Karpas-422 (cell line): Measurements from ENCODE around the gene GRM4. TPM values are rescaled to one million over a fixed set of nuclear protein-coding genes. Genes with fewer than 3 reads are reported as not detected.

Experiments used
- DNase-seq: peaks from one replicate; pipeline ENCODE4 v3.0.0-alpha.2; 2015
- H2AFZ ChIP-seq: fragments of 200-600 bp; sonication (generic); 2 replicates; pipeline ENCODE4 v1.6.1; 2014; ENCODE audit warnings: antibody characterized with exemption, low read length, mixed read lengths
- H3K27ac ChIP-seq: fragments of 200-600 bp; sonication (generic); 2 replicates; pipeline ENCODE4 v1.5.1; 2014; ENCODE audit warnings: mild to moderate bottlenecking, low read length, moderate library complexity
- H3K27me3 ChIP-seq: fragments of 200-600 bp; sonication (generic); 2 replicates; pipeline ENCODE4 v1.6.1; 2014; ENCODE audit warnings: low read length, mixed read lengths
- H3K36me3 ChIP-seq: fragments of 200-600 bp; sonication (generic); 2 replicates; pipeline ENCODE4 v1.6.1; 2014; ENCODE audit warnings: low read length, mixed read lengths; ENCODE audit not compliant: insufficient read depth
- H3K4me1 ChIP-seq: fragments of 200-600 bp; sonication (generic); 2 replicates; pipeline ENCODE4 v1.6.1; 2014; ENCODE audit warnings: mild to moderate bottlenecking, low read length, mixed read lengths
- H3K4me2 ChIP-seq: fragments of 200-600 bp; sonication (generic); 2 replicates; pipeline ENCODE4 v1.6.1; 2014; ENCODE audit warnings: low read length, low read depth, mild to moderate bottlenecking; ENCODE audit not compliant: poor library complexity, severe bottlenecking
- H3K4me3 ChIP-seq: fragments of 200-600 bp; sonication (generic); 2 replicates; pipeline ENCODE4 v1.5.1; 2014; ENCODE audit warnings: mild to moderate bottlenecking, antibody characterized with exemption, low read length, mixed read lengths
- H3K79me2 ChIP-seq: fragments of 200-600 bp; sonication (generic); 2 replicates; pipeline ENCODE4 v1.6.1; 2014; ENCODE audit warnings: mild to moderate bottlenecking, low read length, mixed read lengths
- H3K9ac ChIP-seq: fragments of 200-600 bp; sonication (generic); 2 replicates; pipeline ENCODE4 v1.6.0; 2014; ENCODE audit warnings: low read length
- H3K9me2 ChIP-seq: fragments of 200-600 bp; sonication (generic), shearing (Covaris generic); replicated peaks from 2 replicates; pipeline ENCODE4 v1.6.0; 2014; ENCODE audit warnings: mild to moderate bottlenecking, low read length, moderate library complexity; ENCODE audit not compliant: insufficient read depth
- H3K9me3 ChIP-seq: fragments of 300-700, 200-600 bp; sonication (generic); 2 replicates; pipeline ENCODE4 v1.6.1; 2014; ENCODE audit warnings: low read length, mixed read lengths
- H4K20me1 ChIP-seq: fragments of 200-600 bp; sonication (generic); 2 replicates; pipeline ENCODE4 v1.6.1; 2014; ENCODE audit warnings: mild to moderate bottlenecking, antibody characterized with exemption, low read length, low read depth; ENCODE audit not compliant: insufficient read depth
- total RNA-seq: library from RNA; depleted of rRNA; stranded (reverse); fragments of >200 nt; shearing (Covaris generic); gene quantifications from 2 replicates; pipeline ENCODE4 v1.2.3, GENCODE V29; 2014; ENCODE audit warnings: low replicate concordance

GRM4 gene
- total RNA-seq, 1 experiment from 2014 or later: not detected

DNA sequence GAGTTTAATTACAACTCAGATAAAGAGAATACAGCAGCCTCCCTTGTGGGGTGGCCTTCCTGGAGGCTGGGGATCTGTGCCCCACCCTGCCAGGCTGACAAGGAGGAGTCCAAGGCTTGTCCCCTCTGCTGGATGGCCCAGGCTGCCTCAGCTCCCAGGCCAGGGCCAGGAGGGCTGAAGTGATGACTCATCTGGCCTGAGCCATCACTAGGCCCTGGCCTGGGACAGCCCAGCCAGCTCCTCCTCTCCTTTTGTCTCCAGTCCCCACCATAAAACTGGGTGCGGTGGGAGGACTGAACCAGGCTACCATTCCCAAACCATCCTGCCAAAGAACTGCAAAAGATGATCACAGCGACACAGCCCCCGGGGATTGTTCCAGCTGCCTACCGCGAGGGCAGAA, 15.0 kb downstream of the GRM4 start:
- Histone ChIP-seq H3K27me3 (no peaks in the 10 kb centered on the region), H3K9me3 (no peaks in the 10 kb centered on the region), H3K4me1 (no peaks in the 10 kb centered on the region), H3K4me2 (no peak overlapping the region), H3K79me2 (no peaks in the 10 kb centered on the region), H3K36me3 (no peaks in the 10 kb centered on the region), H3K9me2 (no peaks in the 10 kb centered on the region), H2AFZ (no peak overlapping the region), H4K20me1 (no peaks in the 10 kb centered on the region; the same call in 1 of the 2 replicates), H3K27ac (no peak overlapping the region), H3K9ac (no peak overlapping the region), H3K4me3 (no peak overlapping the region)
- no peak for DNase-seq

DNA sequence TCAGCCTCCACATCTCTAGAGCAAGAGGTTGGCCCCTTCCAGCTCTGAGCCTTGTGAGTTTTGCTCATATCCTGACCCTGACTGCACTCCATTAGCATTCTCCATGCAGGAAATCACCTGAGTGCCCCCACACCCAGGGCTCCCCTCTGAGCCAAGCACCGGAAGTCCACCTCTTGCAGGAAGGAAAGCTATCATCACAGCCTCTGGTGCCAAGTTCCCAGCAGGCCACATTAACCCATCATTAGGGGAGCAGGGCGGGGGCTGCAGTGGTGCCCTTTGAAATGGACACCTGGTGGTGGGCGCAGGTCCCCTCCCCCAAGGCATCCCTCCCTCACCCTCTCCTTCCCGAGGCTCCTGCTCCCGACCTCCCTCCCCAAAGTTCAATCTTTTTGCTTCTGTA, 16.1 kb downstream of the GRM4 start:
- H3K27ac ChIP-seq: no peak overlapping the region
- H3K27me3 ChIP-seq: no peaks in the 10 kb centered on the region
- no peaks in the 10 kb centered on the region for H3K9me3 ChIP-seq
- DNase-seq: no peak
- no peak overlapping the region for H2AFZ ChIP-seq
- no peak overlapping the region for H3K4me2 ChIP-seq
- no peaks in the 10 kb centered on the region for H3K4me1 ChIP-seq
- H3K9me2 ChIP-seq: no peaks in the 10 kb centered on the region
- no peak overlapping the region for H3K9ac ChIP-seq
- no peak overlapping the region for H3K4me3 ChIP-seq
- H3K36me3 ChIP-seq: no peaks in the 10 kb centered on the region
- no peaks in the 10 kb centered on the region; the same call in 1 of the 2 replicates for H4K20me1 ChIP-seq
- no peaks in the 10 kb centered on the region for H3K79me2 ChIP-seq

DNA sequence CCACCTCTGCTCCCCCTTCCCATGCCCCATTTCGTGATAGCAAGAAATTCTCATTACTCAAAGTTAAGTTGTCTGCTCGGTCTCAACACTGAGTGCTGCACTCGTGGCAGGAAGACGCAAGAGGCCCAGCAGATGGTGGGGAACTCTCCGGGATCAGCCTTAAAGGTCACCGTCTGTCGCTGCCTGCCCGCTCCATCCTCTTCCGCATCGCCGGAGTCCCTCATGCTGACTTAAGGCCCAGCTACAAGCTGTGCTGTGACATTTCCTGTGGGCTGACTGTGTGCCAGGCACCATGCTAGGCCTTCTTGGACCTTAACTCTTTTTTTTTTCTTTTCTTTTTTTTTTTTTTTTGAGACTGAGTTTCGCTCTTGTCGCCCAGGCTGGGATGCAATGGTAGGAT, 17.8 kb downstream of the GRM4 start:
- no peak overlapping the region for H3K9ac ChIP-seq
- no peaks in the 10 kb centered on the region for H3K79me2 ChIP-seq
- H3K36me3 ChIP-seq: no peaks in the 10 kb centered on the region
- no peaks in the 10 kb centered on the region for H3K27me3 ChIP-seq
- no peaks in the 10 kb centered on the region for H3K9me3 ChIP-seq
- H3K27ac ChIP-seq: no peak overlapping the region
- H3K4me2 ChIP-seq: no peak overlapping the region
- no peaks in the 10 kb centered on the region for H3K9me2 ChIP-seq
- H3K4me1 ChIP-seq: no peaks in the 10 kb centered on the region
- no peak for DNase-seq
- no peak overlapping the region for H3K4me3 ChIP-seq
- H2AFZ ChIP-seq: no peak overlapping the region
- no peaks in the 10 kb centered on the region for H4K20me1 ChIP-seq

DNA sequence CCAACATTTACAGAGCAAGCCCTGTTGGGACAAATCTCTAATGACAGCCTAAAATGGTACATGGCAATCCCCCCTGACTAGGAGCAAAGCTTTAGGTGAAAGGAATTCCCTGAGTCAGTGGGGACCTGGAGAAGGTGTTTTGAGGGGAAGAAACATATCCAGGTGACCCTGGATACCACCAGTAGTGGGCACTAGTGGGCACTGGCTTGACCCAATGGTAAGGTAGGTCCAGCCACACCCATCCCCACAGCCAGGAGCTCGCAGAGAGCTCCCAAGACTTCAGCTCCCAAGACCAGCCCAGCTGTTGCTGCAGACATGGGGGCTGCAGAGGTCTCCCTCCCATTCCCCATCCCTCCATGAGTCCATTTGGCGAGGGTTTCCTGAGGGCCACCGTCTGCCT, 19.5 kb downstream of the GRM4 start:
- H2AFZ ChIP-seq: no peak overlapping the region

DNA sequence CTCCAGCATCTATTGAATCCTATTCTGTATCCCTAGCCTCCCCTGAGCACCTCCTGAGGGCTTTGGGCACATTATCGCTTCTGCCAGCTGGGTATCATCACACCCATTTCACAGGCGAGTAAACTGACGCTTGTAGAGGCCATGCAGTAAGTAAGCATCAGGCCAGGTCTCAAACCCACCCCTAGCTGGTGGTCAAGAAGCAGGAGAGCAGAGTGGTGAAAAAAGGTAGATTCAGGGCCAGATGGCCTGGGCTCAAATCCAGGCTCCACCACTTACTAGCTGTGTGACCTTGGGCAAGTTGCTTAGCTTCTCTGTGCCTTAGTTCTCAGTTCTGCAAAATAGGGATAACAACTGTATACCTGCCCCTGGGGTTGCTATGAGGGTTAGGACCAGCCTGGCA, 19.9 kb downstream of the GRM4 start:
- no peaks in the 10 kb centered on the region for H3K9me3 ChIP-seq
- no peaks in the 10 kb centered on the region for H3K36me3 ChIP-seq
- no peaks in the 10 kb centered on the region for H3K4me1 ChIP-seq
- no peak overlapping the region for H2AFZ ChIP-seq
- H3K9me2 ChIP-seq: no peaks in the 10 kb centered on the region
- H3K4me3 ChIP-seq: no peak overlapping the region
- no peak overlapping the region for H3K27ac ChIP-seq
- H3K4me2 ChIP-seq: no peak overlapping the region
- no peaks in the 10 kb centered on the region for H3K27me3 ChIP-seq
- no peak for DNase-seq
- no peaks in the 10 kb centered on the region for H3K79me2 ChIP-seq
- no peak overlapping the region for H3K9ac ChIP-seq
- no peaks in the 10 kb centered on the region for H4K20me1 ChIP-seq

More for the DNA sequence above, 19.5 kb downstream of the GRM4 start:
- H3K9me2 ChIP-seq: no peaks in the 10 kb centered on the region
- H3K9me3 ChIP-seq: no peaks in the 10 kb centered on the region
- H3K27ac ChIP-seq: no peak overlapping the region
- no peak overlapping the region for H3K4me2 ChIP-seq
- no peaks in the 10 kb centered on the region for H3K4me1 ChIP-seq
- no peaks in the 10 kb centered on the region for H3K27me3 ChIP-seq
- no peaks in the 10 kb centered on the region for H3K36me3 ChIP-seq
- no peak overlapping the region for H3K4me3 ChIP-seq
- H3K9ac ChIP-seq: no peak overlapping the region
- H4K20me1 ChIP-seq: no peaks in the 10 kb centered on the region
- no peaks in the 10 kb centered on the region for H3K79me2 ChIP-seq
- DNase-seq: no peak

DNA sequence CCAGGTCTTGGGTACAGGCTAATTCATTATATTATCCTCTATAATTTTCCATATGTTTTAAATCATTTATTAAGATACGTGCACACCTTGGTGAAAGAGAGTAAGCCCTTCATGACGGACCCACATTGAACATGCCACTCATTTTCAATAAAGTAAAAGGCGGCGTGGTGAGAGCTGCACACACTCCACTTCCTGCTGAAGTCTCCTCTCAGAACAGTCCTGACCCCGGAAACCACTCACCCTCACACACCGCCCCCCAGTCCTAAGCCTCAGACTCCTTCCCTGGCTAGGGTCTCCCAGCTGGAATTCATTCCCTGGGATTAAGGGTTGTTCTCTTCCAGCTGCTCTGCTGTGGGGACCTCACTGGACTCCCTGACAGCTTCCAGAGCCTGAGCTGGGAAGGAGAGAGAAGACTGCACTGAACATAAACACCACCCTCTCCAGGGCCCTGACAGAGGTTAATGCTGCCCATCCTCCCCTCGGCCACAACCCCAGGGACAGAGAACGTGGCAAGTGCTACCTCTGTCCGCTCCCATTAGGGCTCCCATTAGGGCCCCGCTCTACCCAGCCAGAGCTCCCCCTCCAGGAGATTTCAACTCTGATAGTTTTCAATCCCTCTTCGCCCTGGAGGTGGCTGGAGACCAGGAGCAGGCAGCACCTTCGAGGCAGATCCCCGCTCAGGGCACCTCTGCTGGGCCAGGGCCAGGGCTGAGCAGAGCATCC, 24.8 kb downstream of the GRM4 start:
- Histone ChIP-seq H3K9me2 (no peaks in the 10 kb centered on the region), H3K27ac (no peak overlapping the region), H4K20me1 (no peaks in the 10 kb centered on the region), H3K4me1 (no peaks in the 10 kb centered on the region), H3K9me3 (no peaks in the 10 kb centered on the region), H3K36me3 (no peaks in the 10 kb centered on the region), H3K79me2 (no peaks in the 10 kb centered on the region), H2AFZ (no peak overlapping the region), H3K27me3 (no peaks in the 10 kb centered on the region), H3K4me3 (no peak overlapping the region), H3K9ac (no peak overlapping the region), H3K4me2 (no peak overlapping the region)
- DNase-seq: no peak

DNA sequence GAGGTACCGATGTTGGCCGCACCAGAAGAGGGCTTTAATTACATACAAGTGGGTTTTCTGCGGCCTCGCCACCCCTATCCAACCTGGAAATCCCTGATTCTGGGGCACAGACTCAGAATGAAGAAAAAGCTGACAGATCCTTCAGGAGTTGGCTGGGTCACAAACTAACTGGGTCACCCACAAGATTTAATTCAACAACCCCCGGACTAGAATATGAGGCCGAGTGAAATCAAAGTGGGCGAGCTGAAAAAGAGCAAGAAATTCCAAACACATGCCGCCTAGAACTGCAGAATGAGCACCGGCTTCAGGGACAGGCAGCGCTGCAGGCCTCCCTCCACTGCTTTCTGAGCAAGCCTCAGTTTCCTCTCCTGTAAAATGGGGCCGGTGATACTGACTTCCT, 30.0 kb downstream of the GRM4 start:
- Histone ChIP-seq H3K9ac (no peak overlapping the region), H3K27ac (no peak overlapping the region), H2AFZ (no peak overlapping the region), H3K4me1 (no peaks in the 10 kb centered on the region), H3K4me2 (no peak overlapping the region), H3K4me3 (no peak overlapping the region), H3K36me3 (no peaks in the 10 kb centered on the region), H3K79me2 (no peaks in the 10 kb centered on the region), H3K27me3 (no peaks in the 10 kb centered on the region), H3K9me3 (no peaks in the 10 kb centered on the region), H3K9me2 (no peaks in the 10 kb centered on the region), H4K20me1 (no peaks in the 10 kb centered on the region)
- no peak for DNase-seq

DNA sequence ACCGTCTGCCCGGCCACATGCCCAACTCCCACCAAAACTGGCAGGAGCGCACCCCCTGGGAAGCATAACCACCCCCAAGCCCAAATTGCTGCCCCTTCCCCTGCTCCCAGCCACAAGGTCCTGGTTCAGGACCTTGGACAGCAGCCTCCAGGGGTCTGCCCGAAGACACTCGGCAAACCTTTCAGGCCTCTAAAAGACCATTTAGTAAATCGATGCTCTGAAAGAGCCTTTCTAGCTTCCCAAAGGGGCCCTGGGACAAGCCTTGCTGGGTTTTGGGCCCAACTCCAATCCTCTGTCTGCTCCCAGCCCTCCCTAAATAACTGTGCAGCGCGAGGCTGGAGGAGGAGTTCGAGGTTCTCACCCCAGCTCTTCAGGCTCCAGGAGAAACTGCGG, 30.5 kb downstream of the GRM4 start:
- Histone ChIP-seq H3K36me3 (no peaks in the 10 kb centered on the region), H3K9me3 (no peaks in the 10 kb centered on the region), H3K27ac (no peak overlapping the region), H3K4me2 (no peak overlapping the region), H4K20me1 (no peaks in the 10 kb centered on the region), H3K9me2 (no peaks in the 10 kb centered on the region), H3K79me2 (no peaks in the 10 kb centered on the region), H3K27me3 (no peaks in the 10 kb centered on the region), H3K9ac (no peak overlapping the region), H2AFZ (no peak overlapping the region), H3K4me3 (no peak overlapping the region), H3K4me1 (no peaks in the 10 kb centered on the region)
- DNase-seq: peak; percentile 64
